MM.1S (cell line): ENCODE measurements around the gene ZNF550.

Experiments used
- DNase-seq: peaks from one replicate; pipeline ENCODE4 v3.0.0-alpha.2; 2015
- H2AFZ ChIP-seq: fragments of 300-600 bp; sonication (generic); 2 replicates; pipeline ENCODE4 v1.6.0; 2016; ENCODE audit warnings: antibody characterized with exemption, low read length
- H3F3A ChIP-seq: fragments of 300-600 bp; sonication (generic); 2 replicates; pipeline ENCODE4 v1.6.1; 2016; ENCODE audit warnings: mild to moderate bottlenecking, antibody characterized with exemption, low read length, moderate library complexity, mixed read lengths; ENCODE audit not compliant: insufficient read depth
- H3K27ac ChIP-seq: fragments of 300-600 bp; sonication (generic); 2 replicates; pipeline ENCODE4 v1.5.1; 2016; ENCODE audit warnings: mild to moderate bottlenecking, low read length
- H3K27me3 ChIP-seq: fragments of 300-600 bp; sonication (generic); replicated peaks from 2 replicates; pipeline ENCODE4 v1.6.0; 2016; ENCODE audit warnings: low read length; ENCODE audit not compliant: insufficient read depth
- H3K36me3 ChIP-seq: fragments of 300-600 bp; sonication (generic); replicated peaks from 2 replicates; pipeline ENCODE4 v1.6.1; 2016; ENCODE audit warnings: mild to moderate bottlenecking, low read length, mixed read lengths; ENCODE audit not compliant: insufficient read depth
- H3K4me1 ChIP-seq: fragments of 300-600 bp; sonication (generic); 2 replicates; pipeline ENCODE4 v1.6.1; 2016; ENCODE audit warnings: low read length, mixed read lengths
- H3K4me2 ChIP-seq: fragments of 300-600 bp; sonication (generic); 2 replicates; pipeline ENCODE4 v1.6.0; 2016; ENCODE audit warnings: low read depth, low read length
- H3K4me3 ChIP-seq: fragments of 300-600 bp; sonication (generic); 2 replicates; pipeline ENCODE4 v1.5.1; 2016; ENCODE audit warnings: low read length, mixed read lengths
- H3K79me2 ChIP-seq: fragments of 300-600 bp; sonication (generic); 2 replicates; pipeline ENCODE4 v1.6.1; 2016; ENCODE audit warnings: mixed run types, low read length, mixed read lengths
- H3K9ac ChIP-seq: fragments of 300-600 bp; sonication (generic); 2 replicates; pipeline ENCODE4 v1.6.1; 2016; ENCODE audit warnings: low read length, mixed read lengths
- H3K9me2 ChIP-seq: fragments of 300-600 bp; sonication (generic); replicated peaks from 2 replicates; pipeline ENCODE4 v1.6.1; 2016; ENCODE audit warnings: mild to moderate bottlenecking, low read length, mixed read lengths; ENCODE audit not compliant: insufficient read depth
- H3K9me3 ChIP-seq: fragments of 300-600 bp; sonication (generic); replicated peaks from 2 replicates; pipeline ENCODE4 v1.6.1; 2016; ENCODE audit warnings: mild to moderate bottlenecking, low read length, mixed read lengths; ENCODE audit not compliant: insufficient read depth
- H4K20me1 ChIP-seq: fragments of 300-600 bp; sonication (generic); 2 replicates; pipeline ENCODE4 v1.6.1; 2016; ENCODE audit warnings: mild to moderate bottlenecking, low read length, moderate library complexity, mixed read lengths; ENCODE audit not compliant: insufficient read depth
- CTCF ChIP-seq: fragments of 300-600 bp; sonication (generic); IDR thresholded peaks from 2 replicates; pipeline ENCODE4 v1.5.1; 2016; ENCODE audit warnings: antibody characterized with exemption, low read length, mixed read lengths
- EZH2 ChIP-seq: fragments of 300-600 bp; sonication (generic); optimal IDR thresholded peaks from 2 replicates; pipeline ENCODE3; 2017; ENCODE audit warnings: low read depth, mild to moderate bottlenecking, antibody characterized with exemption, low read length, mixed read lengths
- EZH2phosphoT487 ChIP-seq: fragments of 300-600 bp; sonication (generic); IDR thresholded peaks from 2 replicates; pipeline ENCODE4 v1.6.1; 2018; ENCODE audit warnings: antibody characterized with exemption, low read length

Gene ZNF550

GRCh38 chr19:57578487-57579205, 19.0 kb upstream of the ZNF550 start, which contains the start of gene ZNF416:
Gene ZNF416 (minus strand): TSS chr19:57578911. CDS start chr19:57578704, 207 bp downstream.
- Histone ChIP-seq H3K36me3 (peaks cover 22% of the 10 kb centered on the region), H2AFZ (peak within 1 kb of the TSS; percentile 99), H3F3A (no peaks in the 10 kb centered on the region), H3K4me1 (peaks cover 9% of the 10 kb centered on the region; the same call in 1 of the 2 replicates), H3K9me3 (no peaks in the 10 kb centered on the region), H3K79me2 (peaks cover 14% of the 10 kb centered on the region), H3K27me3 (no peaks in the 10 kb centered on the region), H3K4me3 (peak within 1 kb of the TSS; percentile 92), H4K20me1 (no peaks in the 10 kb centered on the region), H3K9me2 (no peaks in the 10 kb centered on the region), H3K4me2 (peak within 1 kb of the TSS; percentile 87), H3K9ac (peak within 1 kb of the TSS; percentile 76), H3K27ac (no peak within 1 kb of the TSS)
- peak; percentile 98 for DNase-seq
- TF ChIP-seq EZH2 (no peak), CTCF (peak; percentile 27)

- Histone ChIP-seq H3K4me1 (peaks cover 9% of the 10 kb centered on the region; the same call in 1 of the 2 replicates), H3K79me2 (peaks cover 14% of the 10 kb centered on the region), H3K9me2 (no peaks in the 10 kb centered on the region), H3K27me3 (no peaks in the 10 kb centered on the region), H2AFZ (no peak overlapping the region), H3K4me2 (no peak overlapping the region), H3K4me3 (no peak overlapping the region), H4K20me1 (no peaks in the 10 kb centered on the region), H3K9ac (no peak overlapping the region), H3K36me3 (peaks cover 33% of the 10 kb centered on the region), H3K27ac (no peak overlapping the region), H3K9me3 (no peaks in the 10 kb centered on the region), H3F3A (no peaks in the 10 kb centered on the region)
- no peak for DNase-seq
- TF ChIP-seq CTCF = no peak
- no peak for TF ChIP-seq EZH2phosphoT487
- no peak for TF ChIP-seq EZH2
Measured at GRCh38 chr19:57576661-57577060, 17.0 kb upstream of the ZNF550 start.

- Histone ChIP-seq H3K36me3 (peaks cover 33% of the 10 kb centered on the region), H4K20me1 (no peaks in the 10 kb centered on the region), H3K4me1 (0 out of 2 replicates have a peak, but pooled peaks cover under 1% of the 10 kb centered on the region), H3K27me3 (no peaks in the 10 kb centered on the region), H3K27ac (no peak overlapping the region), H3K9me2 (no peaks in the 10 kb centered on the region), H2AFZ (no peak overlapping the region), H3K4me2 (no peak overlapping the region), H3K4me3 (no peak overlapping the region), H3K9ac (no peak overlapping the region), H3F3A (no peaks in the 10 kb centered on the region), H3K9me3 (no peaks in the 10 kb centered on the region), H3K79me2 (0 out of 2 replicates have a peak, but pooled peaks cover 2% of the 10 kb centered on the region)
- no peak for TF ChIP-seq EZH2
- TF ChIP-seq CTCF = no peak
- no peak for TF ChIP-seq EZH2phosphoT487
- no peak for DNase-seq
Measured at GRCh38 chr19:57572415-57572947, 12.8 kb upstream of the ZNF550 start.
